SK-N-MC (cell line): ENCODE measurements around the gene TRAM2.

Experiments
- EZH2 ChIP-seq: fragments of 200-600 bp; sonication (generic); IDR thresholded peaks from one replicate; pipeline ENCODE4 v1.6.1; 2017; ENCODE audit warnings: antibody characterized with exemption
- POLR2AphosphoS5 ChIP-seq: IDR thresholded peaks from 2 replicates; pipeline ENCODE4 v1.6.1; 2012; ENCODE audit warnings: mild to moderate bottlenecking, low read depth, low read length, borderline replicate concordance

GRCh38 chr6:52514514-52514913 is 62.3 kb downstream of the TRAM2 start:
- no peak for TF ChIP-seq EZH2
- no peak for TF ChIP-seq POLR2AphosphoS5
